Fibroblast of skin of abdomen (primary cell): Measurements from ENCODE around the gene SFTPD. TPM values are rescaled to one million over a fixed set of nuclear protein-coding genes. Genes with fewer than 3 reads are reported as not detected.
A peak's percentile ranks its signal among the peaks of the same experiment; 100 is the strongest.
"Not testable (repeated sequence)": the region's sequence is repeated elsewhere in the genome, so short reads cannot be mapped to it uniquely, and the experiment has no call there.

Experiments
- DNase-seq: peaks from one replicate; pipeline ENCODE4 v3.0.0-alpha.2; 2013
- polyA plus RNA-seq, 2 experiments: library from polyadenylated mRNA; unstranded; fragments of 120-200 nt; gene quantifications; one replicate each; pipeline ENCODE4 v1.2.1, GENCODE V29; 2013; ENCODE audit not compliant: insufficient read length in 2 of 2

SFTPD gene
- polyA plus RNA-seq (2013, experiment 1 of 2; ENCODE audit: insufficient read length): 0.19 TPM
- 0.10 TPM for polyA plus RNA-seq (2013, experiment 2 of 2; ENCODE audit: insufficient read length)

GRCh38 chr10:79948976-79949722, at the start of gene SFTPD:
TSS of gene SFTPD (minus strand) at chr10:79949105. CDS start at chr10:79946659, 2,446 bp downstream.
- DNase-seq: no peak

DNA sequence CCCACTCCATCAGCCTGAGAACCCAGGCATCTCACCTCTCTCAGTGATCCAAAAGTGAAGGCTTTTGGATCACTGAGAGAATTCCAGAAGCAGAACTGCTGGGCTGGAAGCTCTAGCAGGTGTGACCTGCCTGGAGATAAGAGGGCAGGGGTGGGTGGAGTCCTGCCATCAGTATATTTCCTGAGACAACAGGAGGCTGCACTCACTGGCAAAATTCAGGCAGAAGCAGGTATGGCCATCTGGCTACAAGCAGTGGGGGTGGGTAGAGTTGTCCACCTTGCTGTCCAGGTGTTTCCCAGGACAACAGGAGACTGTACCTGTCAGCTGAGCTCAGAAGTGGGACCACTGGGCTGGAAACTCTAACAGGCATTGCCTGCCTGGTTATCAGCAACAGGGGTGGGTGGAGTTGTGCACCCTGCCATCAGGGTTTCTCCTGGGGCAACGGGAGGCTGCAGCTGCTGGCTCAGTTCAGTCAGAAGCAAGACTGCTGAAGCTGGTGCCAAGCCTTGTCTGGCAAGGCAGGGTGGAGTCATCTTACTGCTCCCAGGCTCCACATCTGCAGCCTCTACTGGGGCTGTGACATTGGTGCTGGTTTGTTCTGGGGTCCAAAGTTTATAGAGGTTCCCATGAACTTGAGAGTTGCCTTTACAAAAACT, 47.2 kb upstream of the SFTPD start:
- no peak for DNase-seq

DNA sequence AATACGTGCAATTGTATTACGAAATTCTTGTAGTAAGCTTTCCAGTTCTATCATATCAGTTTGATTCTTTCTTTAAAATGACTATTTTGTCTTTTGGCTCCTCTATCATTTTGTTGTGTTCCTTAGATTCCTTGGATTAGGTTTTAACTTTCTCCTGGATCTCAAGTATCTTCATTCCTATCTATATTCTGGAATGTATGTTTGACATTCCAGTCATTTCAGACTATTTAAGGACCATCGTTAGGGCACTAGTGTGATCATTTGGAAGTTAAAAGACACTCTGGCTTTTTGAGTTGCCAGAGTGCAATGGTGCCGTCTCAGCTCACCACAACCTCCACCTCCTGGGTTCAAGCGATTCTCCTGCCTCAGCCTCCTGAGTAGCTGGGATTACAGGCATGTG, 45.7 kb upstream of the SFTPD start:
- peak; percentile 18 for DNase-seq

GRCh38 chr10:79988199-79988598, 39.3 kb upstream of the SFTPD start:
- DNase-seq: not testable (repeated sequence)

DNA sequence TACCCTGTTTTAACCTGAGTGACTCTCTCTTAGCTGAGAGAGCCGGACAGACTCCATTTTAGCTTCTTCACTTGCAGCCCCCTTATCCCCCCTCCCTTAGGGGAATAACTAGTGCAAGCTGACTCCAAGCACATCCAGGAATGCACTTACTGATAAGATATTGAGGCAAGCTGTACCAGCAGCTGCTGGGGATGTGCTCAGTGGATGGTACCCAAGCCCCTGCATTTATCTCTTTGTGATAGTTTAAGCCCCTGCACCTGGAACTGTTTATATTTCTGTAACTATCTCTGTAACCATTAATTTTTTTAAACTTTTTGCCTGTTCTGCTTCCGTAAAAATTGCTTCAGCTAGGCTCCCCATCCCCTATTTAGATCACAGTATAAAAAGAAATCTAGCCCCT, 37.8 kb upstream of the SFTPD start:
- not testable (repeated sequence) for DNase-seq

DNA sequence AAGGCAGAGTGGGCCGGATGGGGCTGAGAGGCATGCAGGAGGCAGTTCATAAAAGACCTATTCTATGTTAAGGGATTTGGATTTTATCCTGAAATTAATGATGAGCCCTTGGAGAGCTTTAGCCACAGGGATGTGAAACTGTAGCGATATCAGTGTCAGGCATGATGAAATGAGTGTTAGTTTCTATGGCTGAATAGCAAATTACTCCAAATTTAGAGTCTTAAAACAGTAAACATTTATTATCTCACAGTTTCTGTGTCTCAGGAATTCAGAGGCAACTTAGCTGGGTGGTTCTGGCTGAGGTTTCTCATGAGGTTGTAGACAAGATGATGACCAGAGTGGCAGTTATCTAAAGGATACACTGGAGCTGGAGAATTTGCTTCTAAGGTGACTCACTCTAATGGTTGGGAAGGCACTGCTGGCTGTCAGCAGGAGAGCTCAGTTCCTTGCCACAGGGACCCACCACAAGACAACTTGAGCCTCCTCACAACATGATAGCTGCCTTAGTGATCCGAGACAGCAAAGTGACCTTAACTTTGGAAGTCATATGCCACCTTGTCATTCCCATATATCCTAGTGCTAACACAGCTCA, 36.7 kb upstream of the SFTPD start:
- no peak for DNase-seq

DNA sequence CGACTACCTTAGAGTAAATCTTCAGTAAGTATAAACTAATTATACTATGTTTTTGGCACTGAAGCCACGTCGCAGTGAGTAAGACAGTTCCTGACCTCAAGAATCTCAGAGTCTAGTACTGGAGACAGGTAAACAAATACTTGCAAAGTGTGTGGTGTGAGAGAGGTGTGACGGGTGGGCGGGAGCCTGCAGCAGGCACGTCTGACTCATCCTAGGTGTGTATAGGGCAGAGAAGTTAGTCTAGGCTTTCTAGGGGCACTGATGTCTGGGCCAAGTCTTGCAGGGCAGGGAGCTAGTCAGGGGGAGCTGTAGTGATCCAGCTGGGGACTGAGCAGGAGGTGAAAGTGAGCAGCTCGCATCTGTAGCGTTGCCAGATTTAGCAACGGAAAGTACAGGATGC, 35.9 kb upstream of the SFTPD start:
- no peak for DNase-seq

DNA sequence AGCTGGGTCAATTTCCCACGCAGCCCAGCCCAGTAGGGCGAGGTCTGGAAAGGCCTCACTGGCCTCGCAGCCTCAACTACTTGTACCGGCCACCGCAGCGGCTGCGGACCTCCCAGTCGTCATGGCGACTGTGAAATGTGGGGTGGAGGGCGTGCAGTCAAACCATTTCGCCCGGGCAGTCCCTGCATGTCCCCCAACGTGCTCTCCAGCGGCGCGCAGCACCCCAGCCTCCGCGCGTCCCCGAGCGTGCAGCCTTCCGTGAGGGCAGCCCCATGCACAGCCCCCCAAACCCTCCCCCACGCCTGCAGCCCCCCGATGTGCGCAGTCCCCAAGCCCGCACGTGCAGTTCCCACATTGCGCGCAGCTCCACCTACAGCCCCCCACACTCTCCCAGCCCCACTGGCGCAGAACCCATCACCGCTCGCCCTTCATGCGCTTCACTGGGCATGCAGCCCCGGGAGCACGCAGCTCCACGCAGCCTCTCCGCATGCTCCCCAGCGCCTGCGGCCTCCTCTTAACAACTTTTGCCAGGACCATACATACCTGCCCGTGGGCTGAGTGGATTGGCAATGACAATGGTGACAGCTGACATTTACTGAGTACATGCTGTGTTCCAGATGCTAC, 34.5 kb upstream of the SFTPD start:
- DNase-seq: no peak

DNA sequence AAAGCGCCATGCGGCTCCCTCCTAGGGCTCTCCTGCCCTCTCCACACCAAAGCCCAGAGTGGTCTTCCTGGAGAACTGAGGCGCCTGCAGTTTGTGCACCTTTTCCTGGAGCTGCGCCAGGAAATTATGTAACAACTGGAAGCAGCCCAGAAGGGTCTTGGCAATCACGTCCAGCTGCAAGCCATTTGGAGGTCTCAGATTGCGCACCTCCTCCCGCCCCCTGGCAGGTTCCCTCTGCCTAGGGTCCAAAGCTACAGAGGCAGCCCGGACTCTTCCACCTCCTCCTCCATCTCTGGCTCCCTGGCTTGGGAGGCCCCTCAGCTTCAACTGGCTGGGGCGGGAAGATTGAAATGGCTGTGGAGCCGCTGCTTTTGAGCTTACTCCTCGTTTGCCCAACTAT, 34.0 kb upstream of the SFTPD start:
- no peak for DNase-seq

DNA sequence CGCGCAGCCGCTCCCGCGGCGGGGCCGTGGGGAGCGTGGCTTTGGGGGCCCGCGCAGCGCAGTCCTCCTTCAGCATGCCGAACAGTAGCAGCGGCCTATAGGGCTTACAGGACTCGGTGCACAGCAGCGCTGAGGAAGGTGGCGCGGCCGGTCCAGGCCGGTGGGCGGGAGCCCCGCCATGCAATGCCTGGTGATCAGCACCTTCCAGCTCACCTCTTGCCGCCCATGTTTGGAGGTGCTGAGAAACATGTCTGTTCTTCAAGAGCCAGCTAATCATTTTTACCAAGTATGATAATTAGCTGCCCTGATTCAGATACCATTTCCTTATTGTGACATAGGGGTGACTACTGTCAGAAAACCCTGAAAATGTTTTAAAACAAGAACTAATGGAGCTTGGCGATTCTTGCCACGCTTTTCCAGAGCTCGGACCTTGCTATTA, 33.5 kb upstream of the SFTPD start:
- no peak for DNase-seq

DNA sequence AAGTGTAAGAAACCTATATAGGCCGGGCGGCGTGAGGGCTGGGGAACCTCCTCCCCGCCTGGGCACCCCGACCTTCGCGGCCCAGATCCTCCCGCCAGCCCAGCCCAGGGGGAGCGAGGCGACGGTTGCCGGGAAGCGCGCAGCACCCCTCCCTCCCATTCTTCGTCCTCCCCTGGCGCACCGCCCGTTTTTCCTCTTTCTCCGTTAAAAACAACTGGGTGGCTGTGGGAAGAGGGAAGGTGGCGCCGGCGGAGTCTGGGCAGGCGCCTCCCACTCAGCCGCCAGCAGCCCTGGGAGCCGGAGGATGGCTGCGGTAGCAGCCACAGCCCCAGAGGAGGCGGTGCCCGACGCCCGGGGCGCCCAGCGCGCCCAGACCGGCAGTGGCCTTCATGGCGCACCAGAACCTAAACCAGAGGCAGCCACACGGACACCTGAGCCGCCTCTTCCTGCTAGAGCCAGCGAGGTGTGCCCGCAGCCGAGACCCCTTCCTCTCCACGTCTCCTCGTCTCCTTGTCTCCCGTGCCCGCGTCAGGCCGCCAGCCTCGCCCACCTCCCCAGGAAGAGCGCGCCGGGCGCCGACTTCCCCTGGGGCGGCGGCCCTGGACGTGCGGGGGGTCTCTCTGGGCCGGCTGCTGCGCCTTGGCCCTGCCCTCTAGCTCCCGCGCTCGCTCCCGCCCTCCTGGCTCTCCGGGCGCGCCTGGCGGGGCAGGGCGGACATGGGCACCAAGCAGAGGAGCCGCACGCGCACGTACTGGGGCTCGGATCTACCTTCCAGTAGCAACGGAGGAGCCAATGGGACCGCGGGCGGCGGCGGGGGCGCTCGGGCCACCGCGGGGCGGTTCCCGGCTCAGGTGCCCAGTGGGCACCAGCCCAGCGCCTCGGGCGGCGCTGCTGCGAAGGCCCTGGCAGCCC, 32.8 kb upstream of the SFTPD start:
- peak; percentile 41 for DNase-seq

- DNase-seq: no peak
Observed at GRCh38 chr10:79980711-79981110, 31.8 kb upstream of the SFTPD start.

- no peak for DNase-seq
Observed at GRCh38 chr10:79979976-79980687, 31.2 kb upstream of the SFTPD start.

- no peak for DNase-seq
Observed at GRCh38 chr10:79979310-79979975, 30.5 kb upstream of the SFTPD start.

GRCh38 chr10:79976999-79977398, 28.1 kb upstream of the SFTPD start:
- no peak for DNase-seq

DNA sequence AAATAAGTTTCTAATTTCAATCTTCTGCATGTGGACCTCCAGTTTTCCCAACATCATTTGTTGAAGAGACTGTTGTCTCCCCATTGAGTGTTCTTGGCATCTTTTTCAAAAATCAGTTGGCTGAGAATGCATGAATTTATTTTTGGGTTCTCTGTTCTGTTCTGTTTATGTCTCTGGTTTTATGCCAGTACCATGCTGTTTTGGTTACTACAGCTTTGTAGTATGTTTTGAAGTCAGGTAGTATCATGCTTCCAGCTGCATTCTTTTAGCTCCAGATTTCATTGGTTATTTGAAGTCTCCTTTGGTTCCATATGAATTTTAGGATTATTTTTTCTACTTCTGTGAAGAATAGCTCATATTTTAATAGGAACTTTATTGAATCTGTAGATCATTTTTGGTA, 21.2 kb upstream of the SFTPD start:
- no peak for DNase-seq

GRCh38 chr10:79947787-79948424, 999 bp downstream of the SFTPD start:
- no peak for DNase-seq

- DNase-seq: no peak
Observed at GRCh38 chr10:79947083-79947415, 1.9 kb downstream of the SFTPD start.

GRCh38 chr10:79946271-79947082, 2.4 kb downstream of the SFTPD start:
- DNase-seq: no peak
